ENCODE data around the gene PDE5A.

PDE5A gene

DNA sequence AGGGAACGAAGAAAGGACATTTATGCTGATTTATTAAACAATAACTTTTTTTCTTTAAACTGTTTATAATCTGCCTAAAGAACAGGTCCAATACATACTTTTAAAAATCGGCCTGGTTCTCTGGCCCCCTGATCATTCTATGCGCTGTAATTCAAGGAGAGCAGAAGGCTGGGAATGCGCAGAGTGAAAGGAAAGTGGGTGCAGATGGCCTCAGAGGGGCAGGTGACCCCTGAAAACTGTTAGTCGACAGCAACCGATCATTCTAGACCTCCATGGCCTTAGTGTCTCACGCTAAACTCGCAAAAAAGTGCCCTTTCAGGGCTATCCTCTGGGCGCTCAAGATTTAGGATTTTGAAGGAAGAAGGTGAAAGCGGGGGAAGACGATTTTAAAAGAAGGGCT, 2.2 kb downstream of the PDE5A start:
- Histone ChIP-seq H3K27me3 (ENCODE audit: control insufficient read depth in 1 of 2, insufficient read depth in 2 of 2, low read length in 2 of 2) (no peaks in the 10 kb centered on the region), H3K36me3 (ENCODE audit: control insufficient read depth in 1 of 2, insufficient read depth in 2 of 2, low read length in 2 of 2) (no peaks in the 10 kb centered on the region), H3K9ac (ENCODE audit: low read depth in 1 of 2, low read length in 2 of 2) (peak overlapping the region; percentile 69 to 86), H3K4me1 (ENCODE audit: control insufficient read depth in 1 of 2, insufficient read depth in 2 of 2, low read length in 2 of 2) (peaks cover 17 to 28% of the 10 kb centered on the region in 2 donors), H3K4me3 (ENCODE audit: low read depth in 1 of 2, low read length in 2 of 2) (peak overlapping the region; percentile 73 to 97), H3K27ac (ENCODE audit: low read depth, low read length) (peak overlapping the region; percentile 37), H3K9me3 (ENCODE audit: control insufficient read depth in 1 of 2, low read length in 2 of 2) (no peaks in the 10 kb centered on the region)

DNA sequence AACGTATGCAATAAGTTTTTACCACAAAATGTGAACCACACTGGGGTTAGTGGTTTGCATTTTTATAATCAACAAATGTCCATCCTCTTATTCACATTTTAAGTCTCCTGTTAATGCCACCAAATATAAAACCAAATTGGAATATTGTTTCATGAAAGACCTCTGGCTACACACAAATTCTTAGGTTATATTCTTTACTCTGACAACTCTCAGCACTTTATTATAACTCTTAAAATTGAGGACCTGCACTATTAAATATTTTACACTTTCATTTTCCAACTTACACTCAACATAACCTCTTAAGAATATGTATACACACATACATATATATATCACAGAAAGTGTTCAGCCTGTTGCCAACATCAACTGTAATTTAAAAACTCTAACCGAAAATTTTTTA, 2.8 kb downstream of the PDE5A start:
- Histone ChIP-seq H3K9ac (ENCODE audit: low read depth in 1 of 2, low read length in 2 of 2) (peak overlapping the region; percentile 69 to 86), H3K4me3 (ENCODE audit: low read depth in 1 of 2, low read length in 2 of 2) (peak overlapping the region; percentile 73 to 97), H3K4me1 (ENCODE audit: control insufficient read depth in 1 of 2, insufficient read depth in 2 of 2, low read length in 2 of 2) (peaks cover 17 to 28% of the 10 kb centered on the region in 2 donors), H3K27ac (ENCODE audit: low read depth, low read length) (no peak overlapping the region), H3K9me3 (ENCODE audit: control insufficient read depth in 1 of 2, low read length in 2 of 2) (no peaks in the 10 kb centered on the region), H3K27me3 (ENCODE audit: control insufficient read depth in 1 of 2, insufficient read depth in 2 of 2, low read length in 2 of 2) (no peaks in the 10 kb centered on the region), H3K36me3 (ENCODE audit: control insufficient read depth in 1 of 2, insufficient read depth in 2 of 2, low read length in 2 of 2) (no peaks in the 10 kb centered on the region)

DNA sequence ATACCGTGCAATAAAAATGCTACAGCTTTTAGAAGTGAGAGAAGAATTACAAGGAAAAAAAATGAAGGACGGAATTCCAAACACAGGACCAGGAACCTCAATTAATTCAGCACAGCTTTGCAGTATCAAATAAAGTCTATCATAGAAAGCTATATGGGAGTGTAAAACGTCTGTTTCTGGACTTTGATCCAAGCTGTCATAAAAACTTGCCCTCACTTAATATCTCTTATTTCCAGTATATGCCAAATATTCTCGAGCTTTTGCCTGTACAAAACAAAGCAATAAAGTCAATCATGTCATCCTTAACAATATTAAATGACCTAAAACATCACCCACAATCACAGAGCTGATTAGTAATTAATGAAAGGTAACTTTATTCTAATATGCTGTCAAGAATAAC, 4.2 kb downstream of the PDE5A start:
- Histone ChIP-seq H3K27ac (ENCODE audit: low read depth, low read length) (no peak overlapping the region), H3K27me3 (ENCODE audit: control insufficient read depth in 1 of 2, insufficient read depth in 2 of 2, low read length in 2 of 2) (no peaks in the 10 kb centered on the region)

DNA sequence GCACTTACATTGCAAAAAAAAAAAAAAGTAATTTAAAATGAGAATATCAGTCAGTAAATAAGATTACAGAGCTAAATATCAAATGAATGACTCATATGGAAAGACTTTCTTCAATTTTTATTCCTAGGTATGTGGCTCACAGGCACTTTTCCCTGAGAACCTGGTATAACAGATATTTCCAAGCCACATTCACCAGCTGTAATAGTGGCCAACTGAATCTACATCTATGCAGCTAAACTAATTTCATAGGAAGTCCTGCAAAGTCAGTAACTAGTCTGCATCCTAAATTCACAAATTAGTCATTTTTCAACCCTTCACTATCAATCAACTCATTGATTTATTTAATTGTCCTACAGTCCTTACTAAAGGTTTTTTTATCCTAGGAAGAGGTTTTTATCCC, 5.6 kb downstream of the PDE5A start:
- Histone ChIP-seq H3K9ac (ENCODE audit: low read depth in 1 of 2, low read length in 2 of 2) (no peak overlapping the region), H3K4me3 (ENCODE audit: low read depth in 1 of 2, low read length in 2 of 2) (peak overlapping the region in 1 of 2 donors; percentile 48), H3K9me3 (ENCODE audit: control insufficient read depth in 1 of 2, low read length in 2 of 2) (no peaks in the 10 kb centered on the region), H3K27me3 (ENCODE audit: control insufficient read depth in 1 of 2, insufficient read depth in 2 of 2, low read length in 2 of 2) (no peaks in the 10 kb centered on the region), H3K27ac (ENCODE audit: low read depth, low read length) (no peak overlapping the region), H3K36me3 (ENCODE audit: control insufficient read depth in 1 of 2, insufficient read depth in 2 of 2, low read length in 2 of 2) (no peaks in the 10 kb centered on the region), H3K4me1 (ENCODE audit: control insufficient read depth in 1 of 2, insufficient read depth in 2 of 2, low read length in 2 of 2) (peaks cover 11 to 20% of the 10 kb centered on the region in 2 donors)

More for the DNA sequence above, 4.2 kb downstream of the PDE5A start:
- H3K4me1 ChIP-seq (ENCODE audit: control insufficient read depth in 1 of 2, insufficient read depth in 2 of 2, low read length in 2 of 2) = peaks cover 16 to 24% of the 10 kb centered on the region in 2 donors
- H3K9me3 ChIP-seq (ENCODE audit: control insufficient read depth in 1 of 2, low read length in 2 of 2) = no peaks in the 10 kb centered on the region
- no peaks in the 10 kb centered on the region for H3K36me3 ChIP-seq (ENCODE audit: control insufficient read depth in 1 of 2, insufficient read depth in 2 of 2, low read length in 2 of 2)
- peak overlapping the region in 1 of 2 donors; percentile 22 for H3K9ac ChIP-seq (ENCODE audit: low read depth in 1 of 2, low read length in 2 of 2)
- peak overlapping the region in 1 of 2 donors; percentile 16 for H3K4me3 ChIP-seq (ENCODE audit: low read depth in 1 of 2, low read length in 2 of 2)

DNA sequence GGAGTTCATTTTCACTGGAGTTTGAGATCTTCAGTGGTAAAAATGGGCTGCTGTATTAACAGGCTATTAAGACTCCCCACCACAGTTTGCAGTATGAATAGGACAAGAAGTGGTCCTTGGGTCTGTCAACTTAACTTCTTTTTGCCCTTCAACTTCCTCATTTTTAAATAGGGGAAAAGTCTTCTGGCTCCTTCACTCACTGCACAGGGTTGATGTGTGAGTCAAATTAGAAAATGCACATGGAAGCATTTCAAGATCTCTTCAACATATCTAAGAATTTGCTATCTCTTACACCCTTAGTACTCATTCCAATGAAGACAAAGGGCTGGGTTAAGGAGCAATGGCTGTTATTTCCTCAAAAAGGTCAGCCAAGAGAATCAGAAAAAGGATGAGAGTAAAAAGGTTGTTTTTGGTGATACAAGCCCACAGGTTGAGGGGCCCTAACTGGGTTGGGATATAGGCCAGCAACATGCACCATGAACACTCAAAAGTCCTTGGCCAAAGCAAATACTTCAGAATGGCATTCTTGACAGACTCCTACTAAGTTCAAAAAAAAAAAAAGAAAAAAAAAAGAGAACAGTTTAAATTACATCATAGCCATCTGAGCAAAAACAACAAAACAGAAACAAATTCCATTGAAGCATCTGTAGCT, 13.4 kb downstream of the PDE5A start:
- Histone ChIP-seq H3K27ac (ENCODE audit: low read depth, low read length) (no peak overlapping the region), H3K36me3 (ENCODE audit: control insufficient read depth in 1 of 2, insufficient read depth in 2 of 2, low read length in 2 of 2) (peaks cover 0 to 4% of the 10 kb centered on the region in 2 donors)

DNA sequence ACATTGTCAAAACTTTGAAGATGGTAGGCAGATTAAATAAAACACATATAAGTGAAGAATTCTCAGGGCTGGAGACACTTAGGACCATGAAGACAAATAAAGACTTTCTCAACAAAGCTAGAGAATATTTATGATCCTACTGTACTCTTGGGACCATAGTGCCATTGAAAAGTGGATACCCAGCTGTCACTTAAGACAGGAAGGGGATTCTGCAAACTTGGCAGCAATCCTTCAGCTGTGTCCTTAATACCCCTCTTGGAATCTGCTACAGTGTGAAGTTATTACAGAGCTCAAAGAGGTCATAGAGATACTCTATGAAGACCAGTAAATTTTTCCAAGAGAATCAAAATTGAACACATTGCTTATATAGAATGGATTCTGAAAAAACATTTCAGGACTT, 24.3 kb downstream of the PDE5A start:
- Histone ChIP-seq H3K9me3 (ENCODE audit: control insufficient read depth in 1 of 2, low read length in 2 of 2) (peaks cover 0 to 2% of the 10 kb centered on the region in 2 donors), H3K27me3 (ENCODE audit: control insufficient read depth in 1 of 2, insufficient read depth in 2 of 2, low read length in 2 of 2) (no peaks in the 10 kb centered on the region), H3K27ac (ENCODE audit: low read depth, low read length) (no peak overlapping the region), H3K4me3 (ENCODE audit: low read depth in 1 of 2, low read length in 2 of 2) (no peak overlapping the region), H3K36me3 (ENCODE audit: control insufficient read depth in 1 of 2, insufficient read depth in 2 of 2, low read length in 2 of 2) (peaks cover 10 to 18% of the 10 kb centered on the region in 2 donors), H3K4me1 (ENCODE audit: control insufficient read depth in 1 of 2, insufficient read depth in 2 of 2, low read length in 2 of 2) (peaks cover 0 to 9% of the 10 kb centered on the region in 2 donors), H3K9ac (ENCODE audit: low read depth in 1 of 2, low read length in 2 of 2) (no peak overlapping the region)

More for the DNA sequence above, 13.4 kb downstream of the PDE5A start:
- Histone ChIP-seq H3K4me1 (ENCODE audit: control insufficient read depth in 1 of 2, insufficient read depth in 2 of 2, low read length in 2 of 2) (peaks cover 0 to 11% of the 10 kb centered on the region in 2 donors), H3K27me3 (ENCODE audit: control insufficient read depth in 1 of 2, insufficient read depth in 2 of 2, low read length in 2 of 2) (no peaks in the 10 kb centered on the region), H3K9ac (ENCODE audit: low read depth in 1 of 2, low read length in 2 of 2) (no peak overlapping the region), H3K9me3 (ENCODE audit: control insufficient read depth in 1 of 2, low read length in 2 of 2) (peaks cover 0 to 8% of the 10 kb centered on the region in 2 donors), H3K4me3 (ENCODE audit: low read depth in 1 of 2, low read length in 2 of 2) (no peak overlapping the region)

DNA sequence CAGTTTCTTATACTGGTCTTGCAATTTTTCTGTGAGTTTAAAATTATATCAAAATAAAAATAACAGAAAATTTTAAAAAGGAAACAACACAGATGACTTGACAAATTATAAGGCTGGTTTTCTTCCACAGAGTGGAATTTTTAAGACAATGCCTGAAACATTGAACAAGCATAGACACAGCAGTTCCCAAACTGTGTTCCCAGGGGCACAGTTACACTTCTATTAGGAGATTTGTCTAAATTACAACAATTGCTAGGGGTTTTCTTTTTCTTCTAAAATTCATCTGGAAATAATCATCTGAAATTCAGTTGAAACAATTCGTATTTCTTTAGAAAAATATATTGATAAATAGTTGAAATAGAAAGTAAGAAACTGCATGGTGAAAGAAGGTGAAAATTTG, 26.2 kb downstream of the PDE5A start:
- no peak overlapping the region for H3K4me3 ChIP-seq (ENCODE audit: low read depth in 1 of 2, low read length in 2 of 2)
- H3K27ac ChIP-seq (ENCODE audit: low read depth, low read length) = no peak overlapping the region
- peaks cover 0 to 9% of the 10 kb centered on the region in 2 donors for H3K4me1 ChIP-seq (ENCODE audit: control insufficient read depth in 1 of 2, insufficient read depth in 2 of 2, low read length in 2 of 2)

DNA sequence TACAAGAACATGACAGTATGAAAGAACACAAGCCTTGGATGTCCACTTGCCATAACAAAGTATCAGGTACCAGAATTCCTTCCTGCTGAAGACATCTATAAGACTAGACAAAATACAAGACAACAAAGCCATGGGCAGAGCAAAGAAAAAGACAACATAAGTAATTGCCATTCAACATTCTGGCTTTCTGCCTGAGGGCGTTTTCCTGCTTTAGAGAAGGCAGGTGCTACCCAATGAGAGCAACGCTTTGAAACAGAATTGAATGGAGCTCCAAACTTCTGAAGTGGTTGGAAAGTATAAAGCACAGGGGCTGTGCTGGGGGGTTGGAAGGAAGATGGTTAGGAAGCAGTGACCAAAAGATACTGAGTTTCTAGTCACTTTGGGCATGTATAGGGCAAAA, 30.1 kb downstream of the PDE5A start:
- Histone ChIP-seq H3K9me3 (ENCODE audit: control insufficient read depth in 1 of 2, low read length in 2 of 2) (peaks cover 0 to 3% of the 10 kb centered on the region in 2 donors), H3K9ac (ENCODE audit: low read depth in 1 of 2, low read length in 2 of 2) (no peak overlapping the region), H3K27me3 (ENCODE audit: control insufficient read depth in 1 of 2, insufficient read depth in 2 of 2, low read length in 2 of 2) (no peaks in the 10 kb centered on the region), H3K4me3 (ENCODE audit: low read depth in 1 of 2, low read length in 2 of 2) (no peak overlapping the region), H3K4me1 (ENCODE audit: control insufficient read depth in 1 of 2, insufficient read depth in 2 of 2, low read length in 2 of 2) (peaks cover 0 to 4% of the 10 kb centered on the region in 2 donors), H3K36me3 (ENCODE audit: control insufficient read depth in 1 of 2, insufficient read depth in 2 of 2, low read length in 2 of 2) (peaks cover 16 to 21% of the 10 kb centered on the region in 2 donors), H3K27ac (ENCODE audit: low read depth, low read length) (no peak overlapping the region)

More for the DNA sequence above, 26.2 kb downstream of the PDE5A start:
- Histone ChIP-seq H3K9ac (ENCODE audit: low read depth in 1 of 2, low read length in 2 of 2) (no peak overlapping the region), H3K27me3 (ENCODE audit: control insufficient read depth in 1 of 2, insufficient read depth in 2 of 2, low read length in 2 of 2) (no peaks in the 10 kb centered on the region), H3K9me3 (ENCODE audit: control insufficient read depth in 1 of 2, low read length in 2 of 2) (peaks cover 0 to 3% of the 10 kb centered on the region in 2 donors), H3K36me3 (ENCODE audit: control insufficient read depth in 1 of 2, insufficient read depth in 2 of 2, low read length in 2 of 2) (peaks cover 19 to 25% of the 10 kb centered on the region in 2 donors)

DNA sequence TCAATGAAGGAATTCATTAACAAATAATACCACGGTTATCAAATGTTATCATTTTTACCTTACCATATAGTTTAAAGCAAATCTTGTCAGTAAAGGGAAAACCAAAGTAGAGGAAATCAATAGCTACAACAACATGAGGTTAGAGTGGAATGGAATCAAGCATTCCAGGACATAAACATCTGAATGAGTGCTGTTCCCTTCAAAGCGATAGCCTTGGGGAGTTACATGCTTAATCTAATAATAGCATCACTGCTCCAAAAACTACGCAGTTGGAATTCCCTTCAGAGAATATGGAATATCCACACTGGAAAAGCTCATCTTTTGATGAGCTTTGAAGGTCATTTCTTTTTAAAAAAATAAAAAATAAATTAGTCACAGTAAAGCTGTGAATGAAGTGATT, 31.2 kb downstream of the PDE5A start:
- Histone ChIP-seq H3K36me3 (ENCODE audit: control insufficient read depth in 1 of 2, insufficient read depth in 2 of 2, low read length in 2 of 2) (peaks cover 10 to 21% of the 10 kb centered on the region in 2 donors), H3K9ac (ENCODE audit: low read depth in 1 of 2, low read length in 2 of 2) (no peak overlapping the region), H3K4me3 (ENCODE audit: low read depth in 1 of 2, low read length in 2 of 2) (no peak overlapping the region), H3K9me3 (ENCODE audit: control insufficient read depth in 1 of 2, low read length in 2 of 2) (peaks cover 0 to 3% of the 10 kb centered on the region in 2 donors), H3K4me1 (ENCODE audit: control insufficient read depth in 1 of 2, insufficient read depth in 2 of 2, low read length in 2 of 2) (peaks cover 0 to 4% of the 10 kb centered on the region in 2 donors), H3K27ac (ENCODE audit: low read depth, low read length) (no peak overlapping the region), H3K27me3 (ENCODE audit: control insufficient read depth in 1 of 2, insufficient read depth in 2 of 2, low read length in 2 of 2) (no peaks in the 10 kb centered on the region)

DNA sequence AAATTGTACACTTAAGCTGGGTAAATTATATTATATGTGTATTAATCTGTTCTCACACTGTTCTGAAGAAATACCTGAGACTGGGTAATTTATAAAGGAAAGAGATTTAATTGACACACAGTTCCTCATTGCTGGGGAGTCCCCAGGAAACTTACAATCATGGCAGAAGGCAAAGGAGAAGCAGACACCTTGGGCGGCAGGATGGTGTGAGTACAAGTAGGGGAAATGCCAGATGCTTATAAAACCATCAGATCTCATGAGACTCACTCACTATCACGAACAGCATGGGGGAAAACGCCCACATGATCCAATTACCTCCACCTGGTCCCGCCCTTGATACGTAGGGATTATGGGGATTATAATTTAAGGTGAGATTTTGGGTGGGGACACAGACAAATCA, 34.9 kb downstream of the PDE5A start:
- peaks cover 0 to 4% of the 10 kb centered on the region in 2 donors for H3K4me1 ChIP-seq (ENCODE audit: control insufficient read depth in 1 of 2, insufficient read depth in 2 of 2, low read length in 2 of 2)
- no peak overlapping the region for H3K4me3 ChIP-seq (ENCODE audit: low read depth in 1 of 2, low read length in 2 of 2)
- no peaks in the 10 kb centered on the region for H3K27me3 ChIP-seq (ENCODE audit: control insufficient read depth in 1 of 2, insufficient read depth in 2 of 2, low read length in 2 of 2)
- no peak overlapping the region for H3K9ac ChIP-seq (ENCODE audit: low read depth in 1 of 2, low read length in 2 of 2)
- peaks cover 4 to 16% of the 10 kb centered on the region in 2 donors for H3K36me3 ChIP-seq (ENCODE audit: control insufficient read depth in 1 of 2, insufficient read depth in 2 of 2, low read length in 2 of 2)
- H3K27ac ChIP-seq (ENCODE audit: low read depth, low read length) = no peak overlapping the region
- H3K9me3 ChIP-seq (ENCODE audit: control insufficient read depth in 1 of 2, low read length in 2 of 2) = no peaks in the 10 kb centered on the region
